GM18868 (cell line): ENCODE measurements around the gene HARBI1.

Experiments
- ATAC-seq: cut with Tn5 transposase; IDR thresholded peaks from one replicate; pipeline ENCODE4 v1.9.1; 2021; ENCODE audit warnings: mild to moderate bottlenecking, moderate library complexity; ENCODE audit not compliant: unreplicated experiment

HARBI1 gene

DNA sequence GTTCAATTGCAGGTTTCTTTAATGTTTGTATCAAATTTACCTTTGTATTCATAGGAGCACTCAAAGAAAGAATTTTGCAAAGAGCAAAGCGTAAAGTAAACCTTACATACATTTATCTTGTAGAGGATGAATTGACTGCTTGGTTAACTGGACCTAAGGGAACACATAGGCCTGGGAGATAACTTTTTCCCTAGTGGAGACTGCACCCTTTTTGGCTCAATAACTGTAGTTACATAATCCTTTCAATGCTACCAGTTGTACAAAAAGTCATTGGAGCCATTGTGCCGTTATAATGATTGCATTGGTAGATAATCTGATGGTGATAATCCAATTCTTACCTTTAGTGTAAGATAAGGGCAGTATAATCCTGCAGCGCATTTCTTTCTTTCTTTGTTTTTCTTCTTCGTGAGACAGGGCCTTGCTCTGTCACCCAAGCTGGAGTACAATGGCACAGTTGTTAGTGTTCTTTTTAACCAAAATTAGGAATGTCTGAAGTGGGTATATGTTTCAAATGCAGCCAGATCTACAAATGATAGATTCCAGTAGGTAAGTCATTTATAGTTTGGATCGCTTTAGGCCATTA, 18.6 kb upstream of the HARBI1 start:
- ATAC-seq = no peak

DNA sequence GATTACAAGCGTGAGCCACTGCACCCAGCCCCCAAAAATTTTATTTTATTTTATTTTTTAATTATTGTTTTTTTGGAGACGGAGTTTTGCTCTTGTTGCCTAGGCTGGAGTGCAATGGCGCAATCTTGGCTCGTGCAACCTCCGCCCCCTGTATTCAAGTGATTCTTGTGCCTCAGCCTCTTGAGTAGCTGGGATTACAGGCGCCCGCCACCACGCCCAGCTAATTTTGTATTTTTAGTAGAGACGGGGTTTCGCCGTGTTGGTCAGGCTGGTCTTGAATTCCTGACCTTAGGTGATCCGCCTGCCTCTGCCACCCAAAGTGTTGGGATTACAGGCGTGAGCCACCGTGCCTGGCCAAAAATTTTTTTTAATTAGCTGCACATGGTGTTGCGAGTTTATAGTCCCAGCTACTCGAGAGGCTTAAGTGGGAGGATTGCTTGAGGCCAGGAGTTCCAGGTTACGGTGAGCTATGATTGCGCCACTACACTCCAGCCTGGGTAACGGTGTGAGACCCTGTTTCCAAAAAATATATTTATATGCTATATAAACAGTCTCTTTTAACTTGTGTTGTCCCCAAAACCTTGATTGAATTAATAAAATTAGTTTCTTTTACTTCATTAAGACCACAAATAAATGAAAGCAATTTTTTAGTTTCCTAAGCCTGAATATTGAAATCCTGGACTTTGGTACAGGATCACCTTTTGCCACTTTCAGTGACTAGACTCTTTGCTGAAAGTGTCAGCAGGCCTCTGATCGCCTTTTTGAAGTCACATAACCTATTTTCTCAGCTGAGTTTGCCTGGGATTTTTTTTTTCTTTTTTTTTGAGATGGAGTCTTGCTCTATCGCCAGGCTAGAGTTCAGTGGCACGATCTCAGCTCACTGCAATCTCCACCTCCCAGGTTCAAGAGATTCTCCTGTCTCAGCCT, 16.5 kb upstream of the HARBI1 start:
- no peak for ATAC-seq

DNA sequence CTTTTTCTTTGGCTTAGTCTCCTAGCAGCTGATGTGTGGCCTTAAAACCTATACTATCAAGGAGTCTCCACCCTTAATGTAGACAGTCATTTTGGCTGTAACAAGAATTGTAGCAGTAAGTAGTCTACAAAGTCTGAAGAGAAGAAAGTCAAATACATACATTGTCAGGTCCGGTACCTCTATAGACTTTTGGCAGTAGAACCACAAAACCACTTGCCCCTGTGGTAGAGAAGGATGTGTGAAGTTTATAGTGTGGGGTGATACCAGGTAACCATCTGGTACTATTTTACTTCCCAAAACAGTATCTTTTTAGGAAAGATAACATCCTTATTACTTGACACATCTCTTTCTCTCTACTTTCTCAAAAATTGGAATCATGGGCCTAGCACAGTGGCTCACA, 15.5 kb upstream of the HARBI1 start:
- ATAC-seq = no peak

DNA sequence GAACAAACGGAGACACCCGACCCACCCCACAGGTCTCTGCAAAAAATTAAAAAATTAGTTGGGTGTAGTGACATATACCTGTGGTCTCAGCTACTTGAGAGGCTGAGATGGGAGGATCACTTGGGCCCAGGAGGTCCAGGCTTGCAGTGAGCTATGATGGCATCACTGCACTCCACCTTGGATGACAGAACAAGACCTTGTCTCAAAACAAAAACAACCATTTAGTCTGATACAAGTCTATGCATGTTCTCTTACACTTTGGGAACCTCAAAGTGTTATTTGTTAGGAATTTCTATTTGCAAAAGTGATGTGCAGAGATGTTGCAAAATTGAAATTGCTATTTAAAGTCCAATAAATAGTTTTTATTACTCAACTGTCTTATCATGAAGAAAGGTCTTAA, 14.6 kb upstream of the HARBI1 start:
- ATAC-seq = no peak

DNA sequence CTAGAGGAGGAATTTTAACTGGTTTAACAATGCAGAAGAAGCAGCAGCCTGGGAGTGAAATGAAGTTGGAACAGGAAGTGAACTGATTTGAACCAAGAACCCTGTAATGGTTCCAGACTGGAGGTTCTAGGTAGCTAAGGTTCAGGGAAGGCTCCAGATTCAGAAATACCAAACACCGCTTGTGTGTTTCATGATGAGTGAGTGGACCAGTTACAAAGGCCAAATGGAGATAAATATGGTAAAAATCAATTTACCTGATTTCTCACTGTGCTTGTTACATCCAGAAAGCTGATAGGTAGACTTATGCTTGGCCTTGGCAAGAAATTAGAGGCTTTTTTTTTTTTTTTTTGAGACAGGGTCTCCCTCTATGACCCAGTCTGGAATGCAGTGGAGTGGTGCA, 13.2 kb upstream of the HARBI1 start:
- no peak for ATAC-seq

DNA sequence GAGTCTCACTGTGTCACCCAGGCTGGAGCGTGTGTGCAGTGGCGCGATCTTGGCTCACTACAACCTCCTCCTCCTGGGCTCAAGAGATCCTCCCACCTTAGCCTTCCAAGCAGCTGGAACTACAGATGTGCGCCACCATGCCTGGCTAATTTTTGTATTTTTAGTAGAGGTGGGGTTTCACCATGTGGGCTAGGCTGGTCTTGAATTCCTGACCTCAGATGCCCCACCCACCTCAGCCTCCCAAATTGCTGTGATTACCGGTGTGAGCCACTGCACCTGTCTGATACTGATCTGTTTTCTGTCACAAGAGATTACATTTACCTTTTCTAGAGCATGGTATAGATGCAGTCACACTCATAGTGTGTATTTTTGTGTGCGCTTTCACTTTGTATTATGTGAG, 11.9 kb upstream of the HARBI1 start:
- ATAC-seq = no peak

DNA sequence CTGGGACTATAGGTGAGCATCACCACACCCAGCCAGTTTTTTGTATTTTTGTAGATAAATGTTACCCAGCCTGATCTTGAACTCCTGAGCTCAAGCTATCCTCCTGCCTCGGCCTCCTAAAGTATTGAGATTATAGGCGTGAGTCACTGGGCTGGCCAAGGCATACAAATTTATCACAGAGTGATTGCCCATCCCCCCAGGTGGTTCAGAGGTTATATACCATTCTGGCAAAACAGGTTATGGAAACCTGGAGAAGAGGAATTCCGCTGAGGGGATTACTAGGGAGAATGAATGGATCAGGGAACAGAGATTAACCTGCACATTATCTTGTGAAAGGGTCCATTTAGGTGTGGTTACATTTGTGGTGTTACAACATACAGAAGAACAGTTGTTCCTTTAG, 8.4 kb upstream of the HARBI1 start:
- ATAC-seq = no peak

DNA sequence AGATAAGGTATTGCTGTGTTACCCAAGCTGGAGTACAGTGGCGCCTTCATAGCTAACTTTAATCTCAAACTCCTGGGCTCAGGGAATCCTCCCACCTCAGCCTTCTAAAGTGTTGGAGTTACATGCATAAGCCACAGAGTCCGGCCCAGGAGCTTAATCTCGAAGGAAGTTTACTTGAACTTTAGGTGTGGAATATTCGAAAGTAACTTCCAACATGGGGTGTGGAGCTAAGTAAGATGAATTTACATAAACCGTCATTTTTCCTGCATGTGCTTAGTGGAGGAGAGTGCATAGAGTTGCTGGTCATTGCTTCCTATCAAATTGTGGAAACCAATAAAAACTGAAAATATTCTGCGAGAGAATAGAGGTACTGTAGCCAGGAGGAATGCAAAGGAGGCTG, 1.8 kb upstream of the HARBI1 start:
- no peak for ATAC-seq

DNA sequence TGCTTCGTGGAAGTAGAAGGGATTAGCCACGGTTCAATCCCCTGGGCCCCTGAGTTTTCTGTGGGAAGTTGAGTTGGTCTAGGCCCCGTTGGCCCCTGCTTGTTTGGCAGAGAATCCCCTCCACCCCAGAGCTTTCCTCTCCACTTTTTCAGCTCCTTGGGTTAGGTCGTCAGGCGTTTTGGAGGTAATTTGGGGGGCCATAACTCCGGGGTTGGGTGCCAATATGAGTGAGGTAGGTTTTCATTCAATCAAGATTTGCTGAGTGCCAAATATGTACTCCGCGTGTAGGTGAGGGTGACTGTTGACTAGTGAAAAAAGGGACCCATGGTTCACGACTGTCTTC, 916 bp upstream of the HARBI1 start:
- ATAC-seq = no peak

DNA sequence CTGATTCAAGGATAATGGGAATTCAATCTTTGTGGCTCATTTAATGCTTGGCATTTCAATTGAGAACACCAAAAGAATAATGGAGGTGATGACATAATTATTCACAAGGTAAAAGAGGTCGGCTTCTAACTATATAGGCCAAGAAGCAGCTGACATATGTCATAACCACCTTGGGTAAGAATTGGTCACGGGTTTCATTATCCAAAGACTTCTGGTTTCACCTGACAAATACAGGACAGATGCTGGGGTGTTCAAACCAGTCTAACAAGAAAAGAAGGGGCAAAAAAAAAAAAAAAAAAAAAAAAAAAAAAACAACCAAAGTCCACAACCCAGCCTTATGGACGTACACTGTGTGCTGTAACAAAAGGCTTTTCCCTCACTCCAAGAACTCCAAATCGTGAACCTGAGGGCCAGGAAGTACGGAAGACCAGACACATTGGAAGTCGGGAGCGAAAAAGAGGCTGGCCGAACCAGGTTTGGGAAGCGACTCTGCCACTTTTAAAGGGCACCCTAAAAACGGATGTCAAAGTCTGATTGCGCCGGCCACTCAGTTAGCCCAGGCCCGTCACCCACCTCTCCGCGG, 385 bp downstream of the HARBI1 start:
- ATAC-seq = no peak

DNA sequence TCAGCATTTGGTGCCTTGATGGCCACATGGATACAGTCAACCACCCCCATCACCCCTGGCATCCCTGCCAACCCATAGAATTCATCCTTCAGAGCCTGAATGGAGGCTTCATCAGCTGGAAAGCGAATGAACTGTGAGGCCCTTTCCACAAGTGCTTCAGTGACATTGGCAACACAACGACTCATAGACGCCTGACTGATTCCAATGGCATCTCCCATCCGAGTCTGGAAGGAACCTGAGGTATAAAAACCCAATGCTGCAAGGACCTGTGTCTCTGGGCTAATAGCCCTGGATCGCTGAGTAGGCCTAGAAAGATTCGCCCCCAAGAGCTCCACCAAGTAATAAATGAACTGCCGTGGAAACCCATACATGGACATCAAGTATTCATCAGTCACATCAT, 1.3 kb downstream of the HARBI1 start:
- no peak for ATAC-seq

DNA sequence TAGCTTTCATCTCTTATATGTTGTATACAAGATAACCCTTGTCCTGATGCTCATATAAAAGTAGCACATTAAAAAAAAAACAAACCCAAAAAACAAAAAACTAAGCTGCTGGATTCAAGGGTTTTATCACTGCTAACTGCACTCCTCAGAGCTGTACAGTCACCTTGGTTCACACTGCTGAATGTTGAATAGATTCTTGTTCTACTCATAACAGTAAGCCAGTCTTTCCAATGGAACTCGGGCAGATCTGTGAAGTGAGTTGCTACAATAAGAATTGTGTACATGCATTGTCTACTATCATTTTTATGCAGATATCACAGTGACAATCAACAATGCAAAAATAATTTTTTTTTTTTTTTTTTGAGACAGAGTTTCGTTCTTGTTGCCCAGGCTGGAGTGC, 4.7 kb downstream of the HARBI1 start:
- ATAC-seq = no peak

DNA sequence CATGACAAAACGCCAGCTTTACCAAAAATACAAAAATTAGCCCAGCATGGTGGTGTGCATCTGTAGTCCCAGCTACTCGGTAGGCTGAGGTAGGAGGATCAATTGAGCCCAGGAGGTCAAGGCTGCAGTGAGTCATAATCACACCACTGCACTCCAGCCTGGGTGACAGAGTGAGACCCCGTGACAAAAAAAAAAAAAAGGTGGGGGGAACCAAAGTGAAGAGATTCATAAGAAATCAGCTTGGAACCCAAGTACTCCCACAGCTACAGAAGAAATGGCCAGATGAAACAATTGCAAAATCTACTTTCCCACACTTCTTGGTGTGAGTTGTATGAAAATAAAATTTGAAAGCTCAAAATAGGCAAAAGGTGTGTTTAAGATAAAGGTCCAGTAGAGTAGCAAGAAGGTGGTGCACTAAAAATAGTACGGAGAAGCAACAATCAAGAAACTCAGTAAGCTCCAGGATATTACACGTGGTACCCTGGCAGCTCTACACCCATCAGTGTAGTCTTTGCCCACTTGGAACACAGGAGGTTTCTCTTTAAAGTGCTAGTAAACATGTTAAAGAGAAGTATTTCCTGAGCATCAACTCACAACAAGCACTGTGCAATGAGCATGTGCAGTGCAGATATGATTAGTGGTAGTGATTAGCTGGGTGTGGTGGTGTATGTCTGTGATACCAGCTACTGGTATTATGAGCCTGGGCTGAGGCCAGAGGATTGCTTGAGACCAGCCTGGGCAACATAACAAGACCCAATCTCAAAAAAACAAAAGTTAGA, 5.3 kb downstream of the HARBI1 start:
- no peak for ATAC-seq

DNA sequence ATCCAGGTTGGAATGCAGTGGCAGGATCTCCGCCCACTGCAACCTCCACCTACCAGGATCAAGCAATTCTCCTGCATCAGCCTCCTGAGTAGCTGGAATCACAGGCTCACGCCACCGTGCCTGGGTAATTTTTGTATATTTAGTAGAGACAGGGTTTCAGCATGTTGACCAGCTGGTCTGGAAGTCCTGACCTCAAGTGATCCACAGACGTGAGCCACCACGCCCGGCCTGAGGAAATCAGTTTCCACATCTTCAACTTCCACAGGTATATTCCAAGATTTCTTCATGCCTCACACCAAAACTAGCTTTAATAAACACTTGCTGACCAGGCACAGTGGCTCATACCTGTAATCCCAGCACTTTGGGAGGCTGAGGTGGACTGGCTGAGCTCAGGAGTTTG, 7.6 kb downstream of the HARBI1 start:
- no peak for ATAC-seq

DNA sequence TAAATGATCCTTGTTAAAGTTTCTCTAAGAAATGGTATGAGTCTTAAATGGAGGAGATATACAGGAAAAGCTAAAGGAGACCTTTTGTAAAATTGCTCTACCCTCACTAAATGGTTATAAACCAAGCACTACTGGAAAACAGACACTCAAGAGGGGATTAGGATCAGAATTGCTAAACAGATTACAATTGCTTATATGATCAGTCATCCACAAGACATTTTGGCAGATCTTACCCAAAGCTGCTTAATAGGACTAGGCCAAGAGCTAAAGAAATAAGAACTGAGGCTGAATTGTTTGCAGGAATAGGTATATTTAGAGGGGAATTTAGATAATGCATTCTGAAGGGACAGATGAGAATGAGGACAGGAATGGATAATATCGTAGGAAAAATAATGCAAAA, 9.5 kb downstream of the HARBI1 start:
- no peak for ATAC-seq

DNA sequence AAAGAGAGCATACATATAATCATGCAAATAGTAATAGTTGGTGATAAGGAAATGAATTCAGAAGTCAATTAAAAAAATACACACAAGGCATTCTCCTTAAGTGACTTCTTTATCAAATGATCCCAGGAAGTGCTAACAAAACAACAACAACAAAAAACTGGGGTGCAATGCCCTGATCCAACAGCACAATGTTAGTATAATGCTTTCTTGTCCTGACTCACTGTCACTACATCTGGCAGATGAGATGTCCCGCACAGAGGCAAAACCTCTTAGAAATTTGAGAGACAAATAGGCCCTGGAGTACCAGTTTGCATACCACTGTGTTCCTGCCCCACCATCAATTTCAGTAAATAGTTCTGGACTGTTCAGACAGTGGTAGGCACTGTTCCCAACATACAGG, 12.2 kb downstream of the HARBI1 start:
- ATAC-seq = no peak

DNA sequence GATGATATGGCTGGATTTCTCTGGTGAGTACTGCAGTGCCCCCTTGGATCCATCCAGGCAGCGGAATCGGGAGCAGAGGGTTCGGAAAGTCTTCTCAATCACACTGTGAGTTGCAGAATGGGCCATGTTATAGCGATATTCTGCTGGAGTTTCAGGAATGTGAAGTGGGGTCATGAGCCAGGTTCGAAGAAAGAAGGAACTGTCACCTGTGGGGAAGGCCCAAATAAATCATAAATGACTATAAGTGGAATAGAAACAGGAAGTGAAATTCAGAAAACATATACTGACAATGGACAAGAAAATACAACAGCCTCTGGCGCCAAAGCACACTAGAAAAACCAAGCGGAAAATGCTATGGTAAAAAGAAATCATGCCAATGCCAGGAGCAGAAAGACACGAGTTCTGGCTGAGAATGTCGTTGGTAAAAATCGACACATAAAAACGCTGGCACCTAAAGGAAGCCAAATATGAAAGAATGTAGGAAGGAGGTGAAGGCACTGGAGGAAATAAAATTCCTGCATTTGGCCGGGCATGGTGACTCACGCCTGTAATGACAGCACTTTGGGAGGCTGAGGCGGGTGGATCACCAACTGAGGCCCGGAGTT, 13.2 kb downstream of the HARBI1 start:
- ATAC-seq = no peak

DNA sequence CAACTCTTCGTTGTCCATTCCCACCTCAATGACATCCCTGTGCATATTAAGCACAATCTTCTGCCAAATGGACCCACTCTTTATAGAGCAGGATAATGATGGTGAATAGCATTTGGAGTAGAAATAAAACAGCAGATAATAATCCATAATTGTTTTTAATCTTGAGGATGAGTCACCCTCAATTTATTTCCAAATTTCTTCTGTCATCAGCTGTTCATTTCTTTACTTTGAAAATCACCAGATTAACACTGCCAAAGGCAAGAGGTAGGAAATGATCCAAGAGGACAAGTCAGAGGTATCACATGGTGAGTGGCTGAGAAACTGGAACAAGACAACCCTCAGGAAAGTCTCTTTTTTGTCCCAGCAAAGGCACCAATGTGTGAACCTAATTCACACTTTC, 15.9 kb downstream of the HARBI1 start:
- ATAC-seq = no peak

DNA sequence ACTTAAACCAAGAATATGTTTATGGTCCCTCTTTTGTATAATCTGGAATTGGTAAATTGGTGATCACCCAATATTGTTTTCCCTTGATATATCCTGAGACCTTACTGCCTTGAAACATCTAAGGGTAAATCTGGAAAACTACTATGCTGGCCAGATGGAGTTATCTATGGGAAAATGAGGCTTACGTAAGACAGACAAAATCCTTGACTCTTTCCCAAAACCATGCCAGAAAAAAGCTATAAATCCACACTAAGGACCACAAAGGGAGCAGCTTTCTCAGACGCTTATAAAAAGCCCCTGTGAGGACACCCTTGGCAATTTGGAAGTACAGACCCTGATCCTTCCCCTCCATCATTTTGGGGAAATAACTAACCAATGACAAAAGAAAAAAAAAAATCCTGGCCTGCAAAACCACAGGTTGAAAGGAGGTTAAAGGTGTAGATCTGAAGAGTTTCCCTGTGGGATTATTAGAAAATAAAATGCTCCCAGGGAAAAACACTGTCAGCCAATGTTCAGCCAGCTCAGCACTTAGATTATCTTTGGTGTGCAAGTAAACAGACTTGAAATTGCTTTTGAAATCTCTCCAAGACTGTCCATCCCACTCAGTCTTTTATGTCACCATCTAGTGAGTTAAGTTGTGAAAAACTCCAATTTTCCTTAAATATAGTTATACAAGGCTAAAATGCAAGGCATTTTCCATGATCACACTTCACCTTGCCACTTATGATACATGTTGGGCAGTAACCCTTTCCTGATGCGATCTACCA, 16.6 kb downstream of the HARBI1 start:
- ATAC-seq = no peak

DNA sequence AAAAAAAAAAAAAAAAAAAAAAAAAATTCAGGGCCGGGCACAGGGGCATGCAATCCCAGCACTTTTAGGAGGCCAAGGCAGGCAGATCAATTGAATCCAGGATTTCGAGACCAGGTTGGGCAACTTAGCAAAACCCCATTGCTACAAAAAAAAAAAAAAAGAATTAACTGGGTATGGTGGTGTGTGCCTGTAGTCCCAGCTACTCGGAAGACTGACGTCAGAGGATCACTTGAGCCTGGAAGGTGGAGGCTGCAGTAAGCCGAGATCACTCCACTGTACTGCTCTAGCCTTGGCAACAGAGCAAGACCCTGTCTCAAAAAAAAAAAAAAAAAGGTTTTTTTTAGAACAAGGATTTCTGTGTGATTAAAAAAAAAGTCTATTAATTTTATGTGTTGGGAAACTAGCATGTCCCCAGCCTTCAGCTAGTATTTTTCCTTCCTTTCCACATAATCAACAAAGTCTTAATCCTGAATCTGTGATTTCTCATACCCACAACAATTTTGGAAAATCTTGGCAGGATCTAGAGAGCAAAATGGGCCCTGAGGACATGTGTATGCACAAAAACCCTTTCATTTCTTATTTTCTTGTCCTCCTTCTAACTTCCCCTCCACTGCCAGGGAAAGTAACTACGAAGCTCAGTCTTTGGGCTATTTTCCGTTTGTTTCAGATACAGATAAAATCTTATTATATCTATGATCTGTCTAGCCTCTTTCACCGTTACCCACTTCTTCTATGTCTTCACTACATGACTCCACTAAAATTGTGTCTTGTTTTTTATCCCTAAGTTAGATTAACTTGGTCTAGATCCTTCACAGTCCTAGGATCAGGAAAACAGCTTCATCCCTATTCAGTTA, 17.5 kb downstream of the HARBI1 start:
- ATAC-seq = no peak
